Cortex of kidney (tissue), 1 donor: ENCODE results near the gene GON7.
"Not testable (repeated sequence)": the region's sequence is repeated elsewhere in the genome, so short reads cannot be mapped to it uniquely, and the experiment has no call there.

Source experiments
- DNase-seq: peaks from one replicate; lab custom pipeline; 2025; lab: John Stamatoyannopoulos, UW

GON7 gene

GRCh38 chr14:93206793-93207467 lies at the start of gene GON7, which contains the start of gene UBR7:
TSS of gene GON7 (minus strand) at chr14:93207065. CDS start at chr14:93207037, 28 bp downstream.
TSS of gene UBR7 (plus strand) at chr14:93207256. CDS start at chr14:93207292, 36 bp downstream.
- DNase-seq, result peak; percentile 38

GRCh38 chr14:93249128-93249831 lies 42.4 kb upstream of the GON7 start:
- DNase-seq, result no peak

GRCh38 chr14:93246534-93246933 lies 39.7 kb upstream of the GON7 start:
- DNase-seq, result no peak

DNA sequence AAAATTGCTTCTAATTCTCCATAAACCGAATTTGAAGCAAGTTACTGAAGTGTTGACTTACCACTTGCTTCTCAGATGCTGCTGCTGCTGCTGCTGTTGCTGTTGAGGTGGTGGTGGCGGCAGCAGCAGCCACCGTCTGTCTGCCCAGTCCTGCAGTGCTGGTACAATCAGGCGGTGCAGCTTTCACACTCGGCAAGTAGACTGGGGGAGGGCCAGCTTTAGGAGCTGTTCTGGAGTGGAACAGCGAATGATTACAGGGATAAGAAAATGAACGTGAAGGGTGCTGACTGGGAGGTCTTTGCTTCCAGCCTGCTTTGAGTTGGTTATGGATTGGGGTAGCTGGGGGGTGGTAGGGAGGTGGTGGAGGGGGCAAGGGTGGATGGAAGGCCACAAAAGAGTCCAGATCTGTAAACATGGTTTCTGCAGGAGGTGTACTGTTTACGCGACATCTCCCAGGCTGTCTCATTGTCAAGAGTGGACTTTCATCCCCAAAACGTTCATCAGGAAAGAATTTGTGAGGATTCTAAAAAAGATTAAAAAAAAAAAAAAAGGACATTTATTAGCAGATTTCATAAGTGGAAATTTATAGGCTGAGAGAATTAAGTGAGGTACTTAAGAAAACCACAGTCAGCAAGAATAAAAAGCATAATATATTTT lies 39.0 kb upstream of the GON7 start:
- no peak for DNase-seq

DNA sequence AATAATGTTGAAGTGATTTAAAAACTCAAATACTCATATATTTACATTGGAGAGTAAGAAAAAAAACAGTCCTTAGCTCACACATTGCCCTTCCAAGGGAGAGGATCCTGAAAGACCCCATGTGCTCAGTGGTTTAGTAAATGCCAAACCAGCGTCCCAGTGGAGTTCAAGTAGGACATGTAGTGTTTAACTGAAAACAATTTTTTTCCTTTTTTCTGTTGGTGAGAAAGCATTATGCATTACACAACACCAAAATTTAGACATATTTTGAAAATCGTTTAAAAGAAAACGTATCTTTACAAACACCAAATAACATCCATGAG lies 33.8 kb upstream of the GON7 start:
- no peak for DNase-seq

DNA sequence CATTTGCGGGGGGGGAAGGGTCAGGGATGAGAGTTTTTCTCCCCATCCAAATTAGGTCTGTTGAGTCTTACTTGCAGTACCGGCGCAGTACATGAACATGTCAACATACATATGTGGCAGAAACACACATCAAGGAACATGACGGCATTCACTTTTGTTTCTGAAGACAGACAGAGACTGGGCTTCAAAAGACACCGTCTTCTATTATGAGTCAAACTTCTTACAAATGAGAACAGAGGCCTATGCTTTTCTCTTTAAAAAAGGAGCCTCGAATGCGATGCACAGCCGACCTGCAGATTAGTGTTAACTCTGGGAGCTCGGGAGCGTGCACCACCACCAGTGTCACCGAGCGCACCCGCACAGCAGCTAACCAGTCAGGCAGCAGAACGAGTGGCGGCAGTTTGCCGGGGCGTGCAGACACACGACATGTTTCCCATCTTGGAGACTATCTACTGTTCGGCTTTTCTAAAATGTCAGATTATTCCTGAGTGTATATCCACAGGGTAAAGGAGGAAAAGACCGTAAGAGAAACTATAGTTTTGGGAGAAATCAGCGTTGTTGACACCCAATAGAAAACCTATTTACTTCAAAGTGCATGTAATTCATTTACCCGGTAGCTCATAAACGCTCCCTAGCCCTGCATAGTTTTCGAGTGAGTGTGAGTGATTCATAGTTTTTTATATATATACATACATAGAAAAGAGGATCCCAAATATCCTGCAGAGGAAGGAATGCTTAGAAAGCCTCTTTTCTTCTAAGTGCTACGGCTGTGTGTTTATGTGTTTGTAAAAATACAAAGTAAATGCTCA lies 33.2 kb upstream of the GON7 start:
- no peak for DNase-seq

DNA sequence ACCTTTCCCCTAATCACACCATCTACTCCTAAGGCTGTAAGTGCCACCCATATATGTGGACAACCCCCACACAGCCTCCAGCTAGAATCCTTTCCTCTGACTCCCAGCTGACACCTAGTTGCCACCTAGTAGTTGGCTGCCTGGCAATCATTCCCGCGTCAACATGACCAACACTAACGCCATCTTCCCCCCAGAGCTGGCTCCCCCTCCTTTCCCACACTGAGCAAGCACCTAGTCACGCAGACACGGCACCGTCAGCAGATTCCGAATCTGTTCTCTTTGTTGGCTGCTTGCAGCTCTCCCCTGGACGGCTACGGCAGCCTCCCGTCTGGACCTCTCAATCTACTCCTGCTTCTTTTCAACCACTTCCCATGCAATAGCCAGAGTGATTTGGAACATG lies 27.9 kb upstream of the GON7 start:
- no peak for DNase-seq

DNA sequence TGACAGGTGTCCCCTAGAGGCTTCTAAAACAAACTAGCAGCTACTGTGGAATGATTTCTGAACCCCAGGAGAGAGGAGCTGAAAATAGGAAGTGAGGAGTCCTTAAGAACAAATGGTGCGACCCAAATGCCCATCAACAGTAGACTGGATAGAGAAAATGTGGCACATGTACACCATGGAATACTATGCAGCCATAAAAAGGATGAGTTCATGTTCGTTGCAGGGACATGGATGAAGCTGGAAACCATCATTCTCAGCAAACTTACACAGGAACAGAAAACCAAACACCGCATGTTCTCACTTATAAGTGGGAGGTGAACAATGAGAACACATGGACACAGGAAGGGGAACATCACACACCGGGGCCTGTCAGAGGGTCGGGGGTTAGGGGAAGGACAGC lies 26.2 kb upstream of the GON7 start:
- not testable (repeated sequence) for DNase-seq

DNA sequence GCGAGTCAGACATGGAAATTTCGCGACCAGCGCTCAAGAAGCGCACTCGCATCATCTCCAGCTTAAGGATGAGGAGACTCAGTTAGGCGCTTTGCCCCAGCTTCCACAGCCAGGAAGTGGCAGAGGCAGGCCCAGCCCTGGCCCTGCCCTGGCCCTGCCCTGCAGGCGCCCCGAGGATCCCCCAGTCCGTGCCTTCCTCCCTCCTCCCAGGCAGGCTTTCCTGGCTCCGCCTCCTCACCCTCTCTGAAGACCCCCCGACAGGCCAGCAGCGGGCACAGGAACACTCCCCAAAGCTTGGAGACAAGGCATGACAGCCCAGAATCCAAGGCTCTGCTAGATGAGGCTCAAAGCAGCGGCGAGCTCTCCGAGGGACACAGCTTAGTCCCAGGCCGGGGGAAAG lies 25.3 kb upstream of the GON7 start:
- no peak for DNase-seq

GRCh38 chr14:93231129-93231979 lies 24.5 kb upstream of the GON7 start:
- DNase-seq, result no peak

- no peak for DNase-seq
Observed at GRCh38 chr14:93230539-93230938, 23.7 kb upstream of the GON7 start.

DNA sequence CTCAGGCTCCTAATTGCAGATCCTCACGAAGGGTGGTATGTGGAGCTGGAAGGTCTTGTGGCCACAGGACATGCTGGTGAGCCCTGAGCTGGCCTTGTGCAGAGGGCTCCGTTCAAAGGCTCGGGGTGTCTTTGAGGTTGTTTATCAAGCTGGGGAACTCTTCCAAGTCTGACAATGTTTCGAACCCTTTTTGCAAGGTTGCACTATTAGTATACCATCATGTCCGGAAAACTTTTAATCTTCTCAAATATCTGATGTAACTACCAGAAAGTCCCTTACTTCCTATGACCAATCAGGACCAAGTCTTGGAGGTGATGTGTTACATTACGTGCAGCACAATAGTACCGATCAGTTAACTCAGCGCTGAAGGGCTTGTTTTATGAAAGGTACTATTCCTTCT lies 21.7 kb upstream of the GON7 start:
- no peak for DNase-seq

GRCh38 chr14:93223565-93223964 lies 16.7 kb upstream of the GON7 start:
- DNase-seq, result no peak

- no peak for DNase-seq
Observed at GRCh38 chr14:93220509-93220908, 13.6 kb upstream of the GON7 start.

GRCh38 chr14:93219103-93219726 lies 12.3 kb upstream of the GON7 start:
- no peak for DNase-seq

DNA sequence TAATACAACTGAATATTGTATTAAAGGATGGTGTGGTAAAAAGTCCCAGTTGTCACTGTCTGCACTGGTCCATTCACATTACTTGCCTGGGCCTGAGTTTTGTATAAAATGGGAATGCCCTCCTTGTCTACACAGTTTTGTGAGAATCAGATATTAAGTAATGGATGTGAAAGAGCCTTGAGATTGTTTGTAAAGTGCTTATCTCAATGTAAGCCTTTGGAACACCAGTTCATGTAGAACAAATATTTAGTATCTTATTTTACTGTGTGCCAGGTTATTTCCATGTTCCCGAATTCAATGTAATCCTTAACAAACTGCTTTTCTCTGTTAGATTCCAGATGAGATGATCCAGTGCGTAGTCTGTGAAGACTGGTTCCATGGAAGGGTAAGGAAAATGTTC lies 7.7 kb upstream of the GON7 start:
- DNase-seq, result no peak

DNA sequence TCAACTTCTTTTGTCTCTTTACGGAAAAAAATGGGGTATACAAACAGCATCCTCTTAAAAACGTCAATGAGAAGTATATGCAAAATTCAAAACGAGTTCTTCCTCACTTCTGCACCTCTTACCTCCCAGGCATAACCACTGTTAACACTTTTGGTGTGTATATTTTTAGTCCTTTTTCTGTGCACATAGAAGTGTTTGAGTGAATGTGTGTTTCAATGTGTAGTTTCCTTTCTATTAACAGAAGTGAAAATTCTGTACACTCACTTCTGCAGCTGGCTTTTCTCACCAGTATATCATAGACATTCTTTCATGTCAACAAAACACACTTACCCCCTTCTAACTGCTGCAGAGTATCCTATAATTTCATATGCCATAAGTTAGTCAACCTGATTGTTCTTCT lies 5.6 kb upstream of the GON7 start:
- no peak for DNase-seq

DNA sequence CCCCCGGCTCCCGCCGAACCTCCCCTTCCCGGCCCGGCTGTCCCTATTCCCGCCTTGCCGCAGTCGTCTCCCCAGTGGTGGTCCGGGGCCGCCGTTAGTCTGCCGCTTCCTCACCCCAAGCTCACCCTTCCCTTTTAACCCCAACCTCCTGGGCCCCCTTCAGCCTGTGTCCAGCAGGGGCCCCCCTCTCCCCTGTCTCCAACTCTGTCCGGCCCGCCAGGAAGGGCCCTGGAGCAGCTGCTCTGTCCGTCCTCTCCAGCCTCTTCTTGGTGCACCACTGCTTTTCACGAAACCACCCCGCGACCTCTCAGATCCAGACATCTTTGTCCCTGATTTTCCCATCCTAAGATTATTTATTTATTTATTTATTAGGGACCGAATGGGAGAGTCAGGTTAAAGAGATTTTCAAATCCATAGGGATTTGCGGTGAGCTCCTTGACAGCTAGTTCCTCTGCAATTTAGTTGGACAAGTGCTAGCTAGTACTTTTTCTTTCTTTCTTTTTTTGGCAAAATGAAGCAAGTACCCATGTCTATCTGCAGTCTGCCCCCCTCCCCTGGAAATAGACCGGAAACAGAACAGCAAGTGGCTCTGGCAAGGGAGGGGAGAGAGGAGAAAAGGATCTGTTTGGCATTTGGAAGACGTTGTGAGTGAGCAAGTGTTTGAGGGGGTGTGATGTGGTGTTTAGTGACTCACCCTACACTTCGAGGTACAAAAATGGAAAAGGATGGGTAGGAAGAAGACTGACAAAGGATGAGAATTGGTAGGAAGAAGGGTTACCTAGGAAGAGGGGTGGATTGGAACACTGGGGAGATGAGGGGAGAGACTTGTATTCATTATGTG lies 823 bp upstream of the GON7 start:
- DNase-seq, result no peak

DNA sequence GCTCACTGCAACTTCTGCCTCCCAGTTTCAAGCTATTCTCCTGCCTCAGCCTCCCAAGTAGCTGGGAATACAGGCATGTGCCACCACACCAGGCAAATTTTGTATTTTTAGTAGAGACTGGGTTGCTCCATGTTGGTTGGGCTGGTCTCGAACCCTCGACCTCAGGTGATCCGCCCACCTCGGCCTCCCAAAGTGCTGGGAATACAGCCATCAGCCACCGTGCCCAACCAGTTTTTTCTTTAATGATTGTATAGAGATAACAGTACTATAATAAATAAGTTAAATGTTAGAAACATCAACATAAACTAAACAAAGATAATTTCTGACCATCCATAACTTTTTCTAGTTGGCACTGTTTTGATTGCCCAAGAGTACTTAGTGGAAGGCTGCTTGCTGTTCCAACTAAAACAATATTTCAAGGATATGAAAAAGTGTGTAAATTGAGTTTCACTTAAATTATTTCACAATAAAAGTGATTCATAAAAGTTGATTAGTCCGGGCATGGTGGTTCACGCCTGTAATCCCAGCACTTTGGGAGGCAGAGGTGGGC lies 5.6 kb downstream of the GON7 start:
- DNase-seq, result no peak

- no peak for DNase-seq
Observed at GRCh38 chr14:93200553-93200952, 6.3 kb downstream of the GON7 start.
